Neural progenitor cell (in vitro differentiated cells): ENCODE measurements around the gene RYR3.

Source experiments
- EZH2 ChIP-seq: fragments of 200-600 bp; sonication (generic); IDR thresholded peaks from 2 replicates; pipeline ENCODE4 v1.6.1; 2017; ENCODE audit warnings: antibody characterized with exemption, mild to moderate bottlenecking, moderate library complexity
- EZH2phosphoT487 ChIP-seq: fragments of 200-600 bp; sonication (generic); IDR thresholded peaks from 2 replicates; pipeline ENCODE4 v1.6.1; 2017; ENCODE audit warnings: antibody characterized with exemption
- TF ChIP-seq, protein P1 (sequence below): fragments of 200-600 bp; sonication (generic); IDR thresholded peaks from 2 replicates; pipeline ENCODE4 v1.5.1; 2017; ENCODE audit warnings: antibody characterized with exemption, mild to moderate bottlenecking

DNA sequence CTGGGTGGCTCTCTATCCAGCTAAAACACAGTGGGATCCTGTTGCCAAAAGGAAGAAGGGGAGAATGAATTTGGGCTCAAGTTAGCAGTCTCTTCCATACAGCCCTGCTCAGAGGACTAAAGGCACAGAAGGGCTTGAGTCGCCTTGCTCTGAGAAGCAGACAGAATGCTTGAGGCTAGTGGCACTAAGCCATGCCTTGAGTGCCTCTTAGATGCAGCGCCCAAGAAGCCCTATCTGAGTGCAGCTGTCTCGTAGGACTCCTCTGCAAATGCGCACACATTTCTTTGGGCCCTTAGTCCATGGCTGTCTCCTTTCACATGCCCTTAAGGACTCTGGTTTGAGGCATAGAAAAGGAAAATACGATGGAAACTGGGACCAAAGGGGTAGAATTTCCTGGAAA lies 446.2 kb downstream of the RYR3 start:
- TF ChIP-seq, protein P1, sequence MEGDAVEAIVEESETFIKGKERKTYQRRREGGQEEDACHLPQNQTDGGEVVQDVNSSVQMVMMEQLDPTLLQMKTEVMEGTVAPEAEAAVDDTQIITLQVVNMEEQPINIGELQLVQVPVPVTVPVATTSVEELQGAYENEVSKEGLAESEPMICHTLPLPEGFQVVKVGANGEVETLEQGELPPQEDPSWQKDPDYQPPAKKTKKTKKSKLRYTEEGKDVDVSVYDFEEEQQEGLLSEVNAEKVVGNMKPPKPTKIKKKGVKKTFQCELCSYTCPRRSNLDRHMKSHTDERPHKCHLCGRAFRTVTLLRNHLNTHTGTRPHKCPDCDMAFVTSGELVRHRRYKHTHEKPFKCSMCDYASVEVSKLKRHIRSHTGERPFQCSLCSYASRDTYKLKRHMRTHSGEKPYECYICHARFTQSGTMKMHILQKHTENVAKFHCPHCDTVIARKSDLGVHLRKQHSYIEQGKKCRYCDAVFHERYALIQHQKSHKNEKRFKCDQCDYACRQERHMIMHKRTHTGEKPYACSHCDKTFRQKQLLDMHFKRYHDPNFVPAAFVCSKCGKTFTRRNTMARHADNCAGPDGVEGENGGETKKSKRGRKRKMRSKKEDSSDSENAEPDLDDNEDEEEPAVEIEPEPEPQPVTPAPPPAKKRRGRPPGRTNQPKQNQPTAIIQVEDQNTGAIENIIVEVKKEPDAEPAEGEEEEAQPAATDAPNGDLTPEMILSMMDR, result no peak
- TF ChIP-seq EZH2 (no peak), EZH2phosphoT487 (no peak)
